HepG2 (cell line): ENCODE data around the gene SLC41A3. TPM values are rescaled to one million over a fixed set of nuclear protein-coding genes. Genes with fewer than 3 reads are reported as not detected.

Source experiments
- ATAC-seq: fragments of 200-7000 bp; cut with Tn5 transposase; 3 replicates; pipeline ENCODE4 v1.9.1; 2020; ENCODE audit warnings: mild to moderate bottlenecking, moderate library complexity
- BruUV-seq: library from RNA; stranded (reverse); fragments of 400-500 nt; replicated peaks from 2 replicates; lab custom pipeline; 2021; lab: Mats Ljungman, UMichigan
- CTCF ChIA-PET: fragments of 300-600 bp; formaldehyde crosslinking; extraction: SDS; loops from one replicate; lab custom pipeline; 2021; ENCODE audit warnings: low total read pairs, inconsistent platforms, low intra/inter-chr PET ratio; lab: Yijun Ruan, JAX
- POLR2A ChIA-PET: fragments of 350-600 bp; sonication (Branson Sonifier 250); formaldehyde crosslinking; loops from one replicate; lab custom pipeline; 2020; ENCODE audit warnings: antibody characterized with exemption, inconsistent platforms; lab: Yijun Ruan, JAX
- DNase-seq: peaks from one replicate; pipeline ENCODE4 v3.0.0-alpha.2; 2015; ENCODE audit warnings: low spot score
- FAIRE-seq: peaks from 3 replicates; lab custom pipeline; 2011; peaks lifted over from hg19 to GRCh38; lab: Jason Lieb, UNC
- H2AFZ ChIP-seq: one replicate; pipeline ENCODE4 v1.6.1; 2011; ENCODE audit warnings: low read length, inconsistent platforms
- H3K27ac ChIP-seq: fragments of 300-600 bp; 3 replicates; pipeline ENCODE4 v1.8.0; 2011; ENCODE audit warnings: mixed run types, mild to moderate bottlenecking, mixed read lengths, low read length, inconsistent platforms; ENCODE audit not compliant: insufficient read depth; ENCODE audit errors: extremely low read length
- H3K27me3 ChIP-seq, 2 experiments: fragments of 200-600 bp in 1 of 2; 2 replicates in 1 of 2; 3 replicates in 1 of 2; pipeline versions ENCODE4 v1.6.0 to v1.8.0; 2011; ENCODE audit warnings: low read length in 2 of 2, mild to moderate bottlenecking in 2 of 2, moderate library complexity in 2 of 2, inconsistent platforms in 1 of 2; ENCODE audit not compliant: insufficient read depth in 2 of 2, control insufficient read depth in 1 of 2
- H3K36me3 ChIP-seq, 2 experiments: fragments of 200-600 bp in 1 of 2; replicated peaks in 1 of 2; 2 replicates in 1 of 2; 3 replicates in 1 of 2; pipeline versions ENCODE4 v1.5.1 to v1.8.0; 2011; ENCODE audit warnings: low read length in 2 of 2, inconsistent platforms in 1 of 2; ENCODE audit not compliant: insufficient read depth in 2 of 2, control insufficient read depth in 1 of 2
- H3K4me1 ChIP-seq: 2 replicates; pipeline ENCODE4 v1.5.1; 2012; ENCODE audit warnings: low read length, inconsistent platforms; ENCODE audit not compliant: insufficient read depth
- H3K4me2 ChIP-seq: 2 replicates; pipeline ENCODE4 v1.6.0; 2011; ENCODE audit warnings: low read depth, low read length, inconsistent platforms
- H3K4me3 ChIP-seq, 3 experiments: fragments of 200-600 bp in 1 of 3; sonication (generic), shearing (Covaris generic) in 1 of 3; replicated peaks in 1 of 3; 2 replicates each; pipeline ENCODE4 v1.5.1; 2011 to 2016; ENCODE audit warnings: low read length in 3 of 3, inconsistent platforms in 2 of 3, low read depth in 2 of 3, mild to moderate bottlenecking in 2 of 3, control low read depth in 1 of 3, mixed read lengths in 1 of 3; ENCODE audit not compliant: insufficient read depth in 1 of 3
- H3K79me2 ChIP-seq: one replicate; pipeline ENCODE4 v1.6.1; 2011; ENCODE audit warnings: low read length, inconsistent platforms; ENCODE audit not compliant: insufficient read depth
- H3K9ac ChIP-seq: 2 replicates; pipeline ENCODE4 v1.6.0; 2011; ENCODE audit warnings: mild to moderate bottlenecking, low read depth, low read length, inconsistent platforms; ENCODE audit not compliant: insufficient read depth
- H3K9me3 ChIP-seq: 2 replicates; pipeline ENCODE4 v1.5.1; 2012; ENCODE audit warnings: mild to moderate bottlenecking, low read length
- H4K20me1 ChIP-seq: 2 replicates; pipeline ENCODE4 v1.6.0; 2011; ENCODE audit warnings: inconsistent platforms, mild to moderate bottlenecking, low read length, moderate library complexity; ENCODE audit not compliant: insufficient read depth
- ASH2L ChIP-seq: fragments of 300-600, 200-600 bp; sonication (generic); IDR thresholded peaks from 2 replicates; pipeline ENCODE4 v1.7.0; 2017; ENCODE audit warnings: low read depth, mild to moderate bottlenecking, moderate library complexity, mixed read lengths, low read length; ENCODE audit not compliant: insufficient read length
- ERF ChIP-seq: IDR thresholded peaks from 2 replicates; pipeline ENCODE4 v1.6.1; 2018; ENCODE audit warnings: missing biosample characterization, missing genetic modification reagents
- FOXC1 ChIP-seq: sonication (generic); formaldehyde crosslinking; IDR thresholded peaks from 2 replicates; pipeline ENCODE4 v1.8.0; 2022; ENCODE audit warnings: mild to moderate bottlenecking, missing genetic modification reagents, borderline replicate concordance
- FOXP4 ChIP-seq: sonication (generic); formaldehyde crosslinking; IDR thresholded peaks from 2 replicates; pipeline ENCODE4 v1.4.0; 2020; ENCODE audit warnings: missing genetic modification reagents
- GTF3A ChIP-seq: sonication (generic); formaldehyde crosslinking; conservative IDR thresholded peaks from 2 replicates; pipeline ENCODE4 v1.4.0; 2020; ENCODE audit warnings: mild to moderate bottlenecking, missing genetic modification reagents
- LRRFIP1 ChIP-seq: sonication (generic); formaldehyde crosslinking; conservative IDR thresholded peaks from 2 replicates; pipeline ENCODE4 v1.4.0; 2020; ENCODE audit warnings: missing genetic modification reagents
- NFE2L1 ChIP-seq: sonication (generic); formaldehyde crosslinking; IDR thresholded peaks from 2 replicates; pipeline ENCODE4 v1.4.0; 2020; ENCODE audit warnings: missing genetic modification reagents, mild to moderate bottlenecking, borderline replicate concordance
- RXRA ChIP-seq: sonication (generic); formaldehyde crosslinking; IDR thresholded peaks from 2 replicates; pipeline ENCODE4 v1.5.1; 2020; ENCODE audit warnings: missing genetic modification reagents
- SRY ChIP-seq: sonication (generic); formaldehyde crosslinking; IDR thresholded peaks from 2 replicates; pipeline ENCODE4 v1.8.0; 2022; ENCODE audit warnings: mild to moderate bottlenecking, missing genetic modification reagents
- TOPORS ChIP-seq: sonication (generic); formaldehyde crosslinking; IDR thresholded peaks from 2 replicates; pipeline ENCODE4 v1.8.0; 2023; ENCODE audit warnings: mild to moderate bottlenecking, missing genetic modification reagents
- ZBTB14 ChIP-seq: sonication (generic); formaldehyde crosslinking; IDR thresholded peaks from 2 replicates; pipeline ENCODE4 v1.4.0; 2020; ENCODE audit warnings: missing genetic modification reagents
- ZNF253 ChIP-seq: sonication (generic); formaldehyde crosslinking; IDR thresholded peaks from 2 replicates; pipeline ENCODE4 v1.8.0; 2022; ENCODE audit warnings: mild to moderate bottlenecking, missing genetic modification reagents, borderline replicate concordance
- ZNF335 ChIP-seq: sonication (generic); formaldehyde crosslinking; IDR thresholded peaks from 2 replicates; pipeline ENCODE4 v1.4.0; 2020; ENCODE audit warnings: missing genetic modification reagents
- ZNF446 ChIP-seq: sonication (generic); formaldehyde crosslinking; IDR thresholded peaks from 2 replicates; pipeline ENCODE4 v1.5.0; 2020; ENCODE audit warnings: mild to moderate bottlenecking, missing genetic modification reagents
- ZNF468 ChIP-seq: sonication (generic); formaldehyde crosslinking; IDR thresholded peaks from 2 replicates; pipeline ENCODE4 v1.8.0; 2022; ENCODE audit warnings: mild to moderate bottlenecking, moderate library complexity, missing genetic modification reagents
- whole genome bisulfite sequencing: methylation state at CpG from one replicate; pipeline ENCODE4 v1.1.6; 2017; ENCODE audit warnings: low lambda C conversion rate; 5-methylcytosine and 5-hydroxymethylcytosine counted together
- in situ Hi-C: cut with HindIII; loops from 2 replicates; pipeline ENCODE4 v1.10.0; 2017; ENCODE audit warnings: low pct_unique_long_range_greater_than_20kb; ENCODE audit not compliant: extremely low pct_ligation_motif_present
- intact Hi-C: fragments of 100-400 bp; cut with micrococcal nuclease; formaldehyde crosslinking; loops from one replicate; pipeline ENCODE4 v1.10.0; 2022; ENCODE audit not compliant: unreplicated experiment
- polyA plus RNA-seq, 8 experiments: library from polyadenylated mRNA; depleted of rRNA in 3 of 8; stranded (reverse) in 7 of 8; unstranded in 1 of 8; fragments of >200 nt; fragmentation: Illumina TruSeq in 4 of 8; extraction: Trizol in 4 of 8; gene quantifications; 2 replicates each; pipeline versions ENCODE4 v1.2.1 to v1.2.3, GENCODE V29; 2011 to 2016; ENCODE audit warnings: low read depth in 4 of 8, missing spikeins in 1 of 8, mixed read lengths in 1 of 8; ENCODE audit not compliant: insufficient read depth in 1 of 8
- total RNA-seq, 5 experiments: library from RNA; depleted of rRNA; stranded (reverse); fragments of >200 nt; fragmentation: Illumina TruSeq; extraction: Trizol; gene quantifications; 2 replicates each; pipeline ENCODE4 v1.2.3, GENCODE V29; 2016; ENCODE audit warnings: low read depth in 1 of 5
- TF ChIP-seq, protein P1 (sequence below): sonication (generic); formaldehyde crosslinking; IDR thresholded peaks from 2 replicates; pipeline ENCODE4 v1.8.1; 2023; ENCODE audit warnings: missing genetic modification reagents, mild to moderate bottlenecking, borderline replicate concordance

SLC41A3 gene
- total and polyA plus RNA-seq, 2 of the 13 experiments (the other 11 are each of a cell fraction or from before 2014, with no cell fraction given), result 26.0 to 71.1 TPM

GRCh38 chr3:126110431-126111125 lies 26.7 kb upstream of the SLC41A3 start:
- no peak for FAIRE-seq
- CTCF ChIA-PET, result no interaction called here
- Histone ChIP-seq H3K4me3 (no peak overlapping the region), H3K9me3 (no peaks in the 10 kb centered on the region), H4K20me1 (no peaks in the 10 kb centered on the region), H3K79me2 (no peaks in the 10 kb centered on the region), H2AFZ (no peak overlapping the region), H3K27ac (no peak overlapping the region), H3K27me3 (no peaks in the 10 kb centered on the region), H3K36me3 (peaks cover 7 to 8% of the 10 kb centered on the region in 2 experiments; a peak in 3 of 5 replicates), H3K9ac (no peak overlapping the region), H3K4me1 (no peaks in the 10 kb centered on the region), H3K4me2 (no peak overlapping the region)
- no peak for DNase-seq
- TF ChIP-seq TOPORS (CRISPR knock-in tag), result no peak
- no peak for TF ChIP-seq ZNF253
- TF ChIP-seq, protein P1, sequence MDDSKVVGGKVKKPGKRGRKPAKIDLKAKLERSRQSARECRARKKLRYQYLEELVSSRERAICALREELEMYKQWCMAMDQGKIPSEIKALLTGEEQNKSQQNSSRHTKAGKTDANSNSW (CRISPR knock-in tag), result no peak
- TF ChIP-seq GTF3A (CRISPR knock-in tag), result no peak
- no peak for TF ChIP-seq ZBTB14 (CRISPR knock-in tag)
- TF ChIP-seq NFE2L1 (CRISPR knock-in tag), result no peak
- TF ChIP-seq SRY (CRISPR knock-in tag), result no peak
- TF ChIP-seq ASH2L, result no peak
- TF ChIP-seq ZNF468 (CRISPR knock-in tag), result no peak
- no peak for TF ChIP-seq FOXP4 (CRISPR knock-in tag)
- no peak for TF ChIP-seq ZNF446
- TF ChIP-seq ZNF335 (CRISPR knock-in tag), result no peak
- TF ChIP-seq FOXC1 (CRISPR knock-in tag), result no peak
- no peak for TF ChIP-seq ERF
- TF ChIP-seq LRRFIP1 (CRISPR knock-in tag), result no peak
- TF ChIP-seq RXRA (CRISPR knock-in tag), result no peak
- no peak for ATAC-seq
- 92% methylated on average over 9 of the region's 12 CpGs for WGBS
- intact Hi-C loops, result loop anchor here (10.0 kb wide), 1 partner anchor 136 kb away; no protein-coding TSS in a partner anchor
- in situ Hi-C loops, result no loop called here
- POLR2A ChIA-PET, result no interaction called here
- BruUV-seq, result no TSS peak
